HepG2 (cell line): Measurements from ENCODE around the gene FRS2. TPM values are rescaled to one million over a fixed set of nuclear protein-coding genes. Genes with fewer than 3 reads are reported as not detected.
A peak's percentile ranks its signal among the peaks of the same experiment; 100 is the strongest.

ENCODE experiments used
- ATM ChIP-seq: fragments of 450-650 bp; IDR thresholded peaks from 2 replicates; pipeline ENCODE4 v1.7.1; 2017; ENCODE audit warnings: mild to moderate bottlenecking, borderline replicate concordance
- CCAR2 ChIP-seq: fragments of 200-400 bp; formaldehyde crosslinking; optimal IDR thresholded peaks from 2 replicates; pipeline ENCODE3; 2018; ENCODE audit warnings: low read depth, mild to moderate bottlenecking, low read length, moderate library complexity
- DMAP1 ChIP-seq: IDR thresholded peaks from 2 replicates; pipeline ENCODE4 v1.6.1; 2016
- EP300 ChIP-seq, 3 experiments: sonication (generic) in 1 of 3; formaldehyde crosslinking in 1 of 3; IDR thresholded peaks; 2 replicates each; pipeline versions ENCODE4 v1.5.1 to v1.6.1; 2011 to 2020; ENCODE audit warnings: low read depth in 2 of 3, low read length in 2 of 3, borderline replicate concordance in 1 of 3, improper control_type of control experiment in 1 of 3, mild to moderate bottlenecking in 1 of 3, missing genetic modification reagents in 1 of 3, moderate library complexity in 1 of 3
- FUBP1 ChIP-seq: sonication (generic); formaldehyde crosslinking; IDR thresholded peaks from 2 replicates; pipeline ENCODE4 v1.5.1; 2020; ENCODE audit warnings: missing genetic modification reagents, mild to moderate bottlenecking, borderline replicate concordance
- HNF4G ChIP-seq, 2 experiments: sonication (generic) in 1 of 2; formaldehyde crosslinking in 1 of 2; IDR thresholded peaks; 2 replicates each; pipeline versions ENCODE4 v1.4.0 to v1.6.1; 2011 to 2020; ENCODE audit warnings: borderline replicate concordance in 2 of 2, low read depth in 2 of 2, mild to moderate bottlenecking in 2 of 2, low read length in 1 of 2, missing genetic modification reagents in 1 of 2, moderate library complexity in 1 of 2
- MIER2 ChIP-seq: IDR thresholded peaks from 2 replicates; pipeline ENCODE4 v1.6.1; 2016; ENCODE audit warnings: missing biosample characterization, missing genetic modification reagents
- MLX ChIP-seq: IDR thresholded peaks from 2 replicates; pipeline ENCODE4 v1.6.1; 2016
- PRPF4 ChIP-seq: fragments of 200-400 bp; formaldehyde crosslinking; IDR thresholded peaks from 2 replicates; pipeline ENCODE4 v1.6.1; 2016; ENCODE audit warnings: low read length, low read depth; ENCODE audit not compliant: poor library complexity, severe bottlenecking
- RFX5 ChIP-seq: IDR thresholded peaks from 2 replicates; pipeline ENCODE4 v1.6.1; 2011; ENCODE audit warnings: low read depth, low read length, improper control_type of control experiment
- SYNCRIP ChIP-seq: fragments of 200-400 bp; formaldehyde crosslinking; IDR thresholded peaks from 2 replicates; pipeline ENCODE4 v1.6.1; 2018; ENCODE audit warnings: mild to moderate bottlenecking, low read depth, low read length; ENCODE audit not compliant: insufficient read depth
- TERF1 ChIP-seq: sonication (generic); formaldehyde crosslinking; IDR thresholded peaks from 2 replicates; pipeline ENCODE4 v1.8.0; 2022; ENCODE audit warnings: mild to moderate bottlenecking, missing genetic modification reagents, moderate library complexity
- ZBTB7A ChIP-seq: sonication (generic); formaldehyde crosslinking; IDR thresholded peaks from 2 replicates; pipeline ENCODE4 v1.8.0; 2022; ENCODE audit warnings: mild to moderate bottlenecking, missing genetic modification reagents
- ZNF276 ChIP-seq: sonication (generic); formaldehyde crosslinking; IDR thresholded peaks from 2 replicates; pipeline ENCODE4 v1.4.0; 2020; ENCODE audit warnings: mild to moderate bottlenecking, low read depth, missing genetic modification reagents
- ZNF281 ChIP-seq: sonication (generic); formaldehyde crosslinking; IDR thresholded peaks from 2 replicates; pipeline ENCODE4 v1.4.0; 2020; ENCODE audit warnings: missing genetic modification reagents, borderline replicate concordance
- ZNF619 ChIP-seq: sonication (generic); formaldehyde crosslinking; IDR thresholded peaks from 2 replicates; pipeline ENCODE4 v1.4.0; 2020; ENCODE audit warnings: mild to moderate bottlenecking, missing genetic modification reagents
- polyA plus RNA-seq, 8 experiments: library from polyadenylated mRNA; depleted of rRNA in 3 of 8; stranded (reverse) in 7 of 8; unstranded in 1 of 8; fragments of >200 nt; fragmentation: Illumina TruSeq in 4 of 8; extraction: Trizol in 4 of 8; gene quantifications; 2 replicates each; pipeline versions ENCODE4 v1.2.1 to v1.2.3, GENCODE V29; 2011 to 2016; ENCODE audit warnings: low read depth in 4 of 8, missing spikeins in 1 of 8, mixed read lengths in 1 of 8; ENCODE audit not compliant: insufficient read depth in 1 of 8
- total RNA-seq, 5 experiments: library from RNA; depleted of rRNA; stranded (reverse); fragments of >200 nt; fragmentation: Illumina TruSeq; extraction: Trizol; gene quantifications; 2 replicates each; pipeline ENCODE4 v1.2.3, GENCODE V29; 2016; ENCODE audit warnings: low read depth in 1 of 5

Gene FRS2
- total and polyA plus RNA-seq, 2 of the 13 experiments (the other 11 are each of a cell fraction or from before 2014, with no cell fraction given): 8.3 to 16.8 TPM

- TF ChIP-seq ZNF281 (CRISPR knock-in tag) (peak; percentile 75; the same call in 1 of the 2 replicates), MIER2 (no peak), HNF4G (IDR thresholded peaks at IDR 0.05; ENCODE audit: borderline replicate concordance, low read depth, low read length) (no peak), HNF4G (CRISPR knock-in tag; IDR thresholded peaks at IDR 0.05; ENCODE audit: borderline replicate concordance, low read depth) (no peak), ZBTB7A (no peak), ZNF619 (CRISPR knock-in tag) (peak; percentile 73; the same call in 1 of the 2 replicates), FUBP1 (CRISPR knock-in tag) (no peak), SYNCRIP (no peak), DMAP1 (CRISPR knock-in tag) (peak; percentile 89), MLX (CRISPR knock-in tag) (no peak), PRPF4 (no peak), ZNF276 (CRISPR knock-in tag) (no peak), ATM (no peak), TERF1 (no peak), RFX5 (no peak), EP300 (IDR thresholded peaks at IDR 0.05; ENCODE audit: low read depth in 2 of 2, low read length in 2 of 2) (0 out of 4 replicates have a peak, but pooled peaks of 1 of the 2 experiments have one; percentile 16), EP300 (CRISPR knock-in tag; IDR thresholded peaks at IDR 0.05; ENCODE audit: borderline replicate concordance) (no peak), CCAR2 (no peak)
These were observed at the start of gene FRS2 (continued) for GRCh38 chr12:69470189-69471075.
